ENCODE data around the gene CAPN2. TPM values are rescaled to one million over a fixed set of nuclear protein-coding genes. Genes with fewer than 3 reads are reported as not detected.

CAPN2 gene
- total RNA-seq, 1 donor, result 340 TPM

GRCh38 chr1:223780949-223781348, 68.6 kb downstream of the CAPN2 start:
- Histone ChIP-seq H3K4me3 (ENCODE audit: insufficient read depth, low read length) (no peak overlapping the region), H3K4me1 (ENCODE audit: insufficient read depth, low read length) (peaks cover 6% of the 10 kb centered on the region), H3K4me2 (ENCODE audit: insufficient read depth, low read length) (no peak overlapping the region), H3K9me3 (ENCODE audit: low read depth, low read length) (no peaks in the 10 kb centered on the region), H3K27ac (ENCODE audit: low read depth, low read length) (peak overlapping the region; percentile 15), H3K36me3 (ENCODE audit: insufficient read depth, low read length) (peaks cover 40% of the 10 kb centered on the region), H4K20me1 (ENCODE audit: insufficient read depth, low read length) (no peaks in the 10 kb centered on the region), H2AFZ (ENCODE audit: low read length) (no peak overlapping the region), H3K27me3 (ENCODE audit: insufficient read depth, low read length) (no peaks in the 10 kb centered on the region), H3K79me2 (ENCODE audit: insufficient read depth, low read length) (no peaks in the 10 kb centered on the region)
- no peak for DNase-seq (ENCODE audit: insufficient read length, low spot score, missing footprints)
- no peak for TF ChIP-seq CTCF (IDR thresholded peaks at IDR 0.05; ENCODE audit: extremely low read depth, low read depth, low read length)

- H3K4me3 ChIP-seq (ENCODE audit: insufficient read depth, low read length), result no peak overlapping the region
- TF ChIP-seq CTCF (IDR thresholded peaks at IDR 0.05; ENCODE audit: extremely low read depth, low read depth, low read length), result no peak
- H3K36me3 ChIP-seq (ENCODE audit: insufficient read depth, low read length), result peaks cover 20% of the 10 kb centered on the region
- H3K27ac ChIP-seq (ENCODE audit: low read depth, low read length), result no peak overlapping the region
- no peak overlapping the region for H3K4me2 ChIP-seq (ENCODE audit: insufficient read depth, low read length)
- H3K4me1 ChIP-seq (ENCODE audit: insufficient read depth, low read length), result no peaks in the 10 kb centered on the region
- H4K20me1 ChIP-seq (ENCODE audit: insufficient read depth, low read length), result no peaks in the 10 kb centered on the region
- H3K9me3 ChIP-seq (ENCODE audit: low read depth, low read length), result no peaks in the 10 kb centered on the region
- H3K27me3 ChIP-seq (ENCODE audit: insufficient read depth, low read length), result no peaks in the 10 kb centered on the region
- no peak overlapping the region for H2AFZ ChIP-seq (ENCODE audit: low read length)
- no peak for DNase-seq (ENCODE audit: insufficient read length, low spot score, missing footprints)
- H3K79me2 ChIP-seq (ENCODE audit: insufficient read depth, low read length), result no peaks in the 10 kb centered on the region
These were observed 71.3 kb downstream of the CAPN2 start for GRCh38 chr1:223783676-223784075.

GRCh38 chr1:223784541-223784940, 72.2 kb downstream of the CAPN2 start:
- TF ChIP-seq CTCF (IDR thresholded peaks at IDR 0.05; ENCODE audit: extremely low read depth, low read depth, low read length), result no peak
- H3K79me2 ChIP-seq (ENCODE audit: insufficient read depth, low read length), result no peaks in the 10 kb centered on the region
- no peaks in the 10 kb centered on the region for H3K4me1 ChIP-seq (ENCODE audit: insufficient read depth, low read length)
- H3K36me3 ChIP-seq (ENCODE audit: insufficient read depth, low read length), result peaks cover 17% of the 10 kb centered on the region
- no peaks in the 10 kb centered on the region for H3K27me3 ChIP-seq (ENCODE audit: insufficient read depth, low read length)
- H3K4me3 ChIP-seq (ENCODE audit: insufficient read depth, low read length), result no peak overlapping the region
- no peaks in the 10 kb centered on the region for H3K9me3 ChIP-seq (ENCODE audit: low read depth, low read length)
- no peaks in the 10 kb centered on the region for H4K20me1 ChIP-seq (ENCODE audit: insufficient read depth, low read length)
- no peak overlapping the region for H2AFZ ChIP-seq (ENCODE audit: low read length)
- H3K27ac ChIP-seq (ENCODE audit: low read depth, low read length), result no peak overlapping the region
- DNase-seq (ENCODE audit: insufficient read length, low spot score, missing footprints), result no peak
- H3K4me2 ChIP-seq (ENCODE audit: insufficient read depth, low read length), result no peak overlapping the region

GRCh38 chr1:223785808-223786207, 73.5 kb downstream of the CAPN2 start:
- H3K4me2 ChIP-seq (ENCODE audit: insufficient read depth, low read length), result no peak overlapping the region
- no peaks in the 10 kb centered on the region for H4K20me1 ChIP-seq (ENCODE audit: insufficient read depth, low read length)
- H3K9me3 ChIP-seq (ENCODE audit: low read depth, low read length), result no peaks in the 10 kb centered on the region
- DNase-seq (ENCODE audit: insufficient read length, low spot score, missing footprints), result no peak
- peaks cover 13% of the 10 kb centered on the region for H3K36me3 ChIP-seq (ENCODE audit: insufficient read depth, low read length)
- H3K4me3 ChIP-seq (ENCODE audit: insufficient read depth, low read length), result no peak overlapping the region
- no peaks in the 10 kb centered on the region for H3K79me2 ChIP-seq (ENCODE audit: insufficient read depth, low read length)
- TF ChIP-seq CTCF (IDR thresholded peaks at IDR 0.05; ENCODE audit: extremely low read depth, low read depth, low read length), result no peak
- H2AFZ ChIP-seq (ENCODE audit: low read length), result no peak overlapping the region
- no peaks in the 10 kb centered on the region for H3K27me3 ChIP-seq (ENCODE audit: insufficient read depth, low read length)
- H3K4me1 ChIP-seq (ENCODE audit: insufficient read depth, low read length), result no peaks in the 10 kb centered on the region
- no peak overlapping the region for H3K27ac ChIP-seq (ENCODE audit: low read depth, low read length)
